Activated effector memory CD4-positive, alpha-beta T cell treated with Interleukin-2 at 50 U/mL for 16 hours (primary cell): ENCODE measurements around the gene HBG2.

ENCODE experiments used
- DNase-seq: peaks from one replicate; pipeline ENCODE4 v3.0.0-alpha.2; 2020

Gene HBG2

DNA sequence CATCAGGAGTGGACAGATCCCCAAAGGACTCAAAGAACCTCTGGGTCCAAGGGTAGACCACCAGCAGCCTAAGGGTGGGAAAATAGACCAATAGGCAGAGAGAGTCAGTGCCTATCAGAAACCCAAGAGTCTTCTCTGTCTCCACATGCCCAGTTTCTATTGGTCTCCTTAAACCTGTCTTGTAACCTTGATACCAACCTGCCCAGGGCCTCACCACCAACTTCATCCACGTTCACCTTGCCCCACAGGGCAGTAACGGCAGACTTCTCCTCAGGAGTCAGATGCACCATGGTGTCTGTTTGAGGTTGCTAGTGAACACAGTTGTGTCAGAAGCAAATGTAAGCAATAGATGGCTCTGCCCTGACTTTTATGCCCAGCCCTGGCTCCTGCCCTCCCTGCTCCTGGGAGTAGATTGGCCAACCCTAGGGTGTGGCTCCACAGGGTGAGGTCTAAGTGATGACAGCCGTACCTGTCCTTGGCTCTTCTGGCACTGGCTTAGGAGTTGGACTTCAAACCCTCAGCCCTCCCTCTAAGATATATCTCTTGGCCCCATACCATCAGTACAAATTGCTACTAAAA, 27.8 kb downstream of the HBG2 start, which contains the start of gene HBB:
HBB (minus strand) TSS at position 340 of the 579 bp plus-strand sequence; CDS start at position 290, 50 bp downstream.
- DNase-seq, result no peak

- DNase-seq, result no peak
Observed at GRCh38 chr11:5225480-5225871, 29.1 kb downstream of the HBG2 start.

DNA sequence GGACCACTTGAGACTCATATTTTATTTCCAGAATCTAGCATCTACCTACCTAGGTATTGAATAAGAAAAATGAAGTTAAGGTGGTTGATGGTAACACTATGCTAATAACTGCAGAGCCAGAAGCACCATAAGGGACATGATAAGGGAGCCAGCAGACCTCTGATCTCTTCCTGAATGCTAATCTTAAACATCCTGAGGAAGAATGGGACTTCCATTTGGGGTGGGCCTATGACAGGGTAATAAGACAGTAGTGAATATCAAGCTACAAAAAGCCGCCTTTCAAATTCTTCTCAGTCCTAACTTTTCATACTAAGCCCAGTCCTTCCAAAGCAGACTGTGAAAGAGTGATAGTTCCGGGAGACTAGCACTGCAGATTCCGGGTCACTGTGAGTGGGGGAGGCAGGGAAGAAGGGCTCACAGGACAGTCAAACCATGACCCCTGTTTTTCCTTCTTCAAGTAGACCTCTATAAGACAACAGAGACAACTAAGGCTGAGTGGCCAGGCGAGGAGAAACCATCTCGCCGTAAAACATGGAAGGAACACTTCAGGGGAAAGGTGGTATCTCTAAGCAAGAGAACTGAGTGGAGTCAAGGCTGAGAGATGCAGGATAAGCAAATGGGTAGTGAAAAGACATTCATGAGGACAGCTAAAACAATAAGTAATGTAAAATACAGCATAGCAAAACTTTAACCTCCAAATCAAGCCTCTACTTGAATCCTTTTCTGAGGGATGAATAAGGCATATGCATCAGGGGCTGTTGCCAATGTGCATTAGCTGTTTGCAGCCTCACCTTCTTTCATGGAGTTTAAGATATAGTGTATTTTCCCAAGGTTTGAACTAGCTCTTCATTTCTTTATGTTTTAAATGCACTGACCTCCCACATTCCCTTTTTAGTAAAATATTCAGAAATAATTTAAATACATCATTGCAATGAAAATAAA, 29.8 kb downstream of the HBG2 start:
- DNase-seq, result no peak

- DNase-seq, result no peak
Observed at GRCh38 chr11:5223686-5224085, 30.9 kb downstream of the HBG2 start.

GRCh38 chr11:5223146-5223545, 31.4 kb downstream of the HBG2 start:
- DNase-seq, result no peak

- DNase-seq, result no peak
Observed at GRCh38 chr11:5210376-5210885, 44.1 kb downstream of the HBG2 start.

GRCh38 chr11:5204787-5205186, 49.8 kb downstream of the HBG2 start:
- DNase-seq, result no peak

DNA sequence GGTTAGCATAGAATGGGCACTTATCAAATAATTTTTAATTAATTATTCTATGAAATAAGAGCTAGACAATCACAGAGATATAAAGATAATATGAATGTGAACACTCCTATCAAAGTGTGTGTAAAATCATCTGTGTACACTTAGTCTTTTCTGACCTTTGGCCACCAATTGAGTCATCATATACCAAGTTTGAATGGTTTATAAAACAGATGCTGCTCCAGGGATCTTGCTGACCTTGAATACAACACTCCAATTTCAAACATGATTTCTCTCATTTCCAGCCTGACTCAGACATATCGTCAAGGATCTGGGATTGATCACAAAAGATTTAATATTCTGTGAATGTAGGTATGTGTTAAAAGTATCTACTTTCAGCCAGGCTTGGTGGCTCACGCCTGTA, 51.2 kb downstream of the HBG2 start:
- no peak for DNase-seq
